T-helper 1 cell treated with Interleukin-12 subunit alpha and Interleukin-12 subunit beta and Interleukin-4 antibody, amounts not matched to agents 30 ng/mL and 1 ng/mL, for 36 hours (primary cell): ENCODE results near the gene VBP1. TPM values are rescaled to one million over a fixed set of nuclear protein-coding genes. Genes with fewer than 3 reads are reported as not detected.
"Not testable (repeated sequence)": the region's sequence is repeated elsewhere in the genome, so short reads cannot be mapped to it uniquely, and the experiment has no call there.

ENCODE experiments used
- intact Hi-C: fragments of 100-400 bp; cut with micrococcal nuclease; formaldehyde crosslinking; loops from one replicate; pipeline ENCODE4 v1.15.1; 2024
- total RNA-seq: library from RNA; stranded (reverse); gene quantifications from 2 replicates; pipeline ENCODE4 v1.2.3, GENCODE V29; 2022

The VBP1 gene
- total RNA-seq, 1 donor from 2014 or later, result 68.8 TPM

- intact Hi-C loops, result loop anchor here (2.0 to 5.0 kb wide), 3 partner anchors 191 to 350 kb away; partner anchors contain the start of genes BRCC3, CMC4, MTCP1 and SPRY3
Measured at GRCh38 chrX:155262970-155263754, 46.9 kb downstream of the VBP1 start.

- intact Hi-C loops, result loop anchor here (1.0 to 5.0 kb wide), 7 partner anchors 48 to 617 kb away; partner anchors contain the start of genes BRCC3, CMC4, MPP1 and MTCP1
Measured at GRCh38 chrX:155263854-155264628, 47.8 kb downstream of the VBP1 start, which contains the start of gene RAB39B. TSS of gene RAB39B (minus strand) at chrX:155264491. CDS start at chrX:155264288, 203 bp downstream.

GRCh38 chrX:155266439-155266838 lies 50.2 kb downstream of the VBP1 start:
- intact Hi-C loops, result no loop called here

GRCh38 chrX:155267995-155268394 lies 51.7 kb downstream of the VBP1 start:
- intact Hi-C loops, result not testable (repeated sequence)

GRCh38 chrX:155270969-155271368 lies 54.7 kb downstream of the VBP1 start:
- intact Hi-C loops, result no loop called here

- intact Hi-C loops, result no loop called here
Measured at GRCh38 chrX:155279873-155280272, 63.6 kb downstream of the VBP1 start.

Other genes with a start within 250 kb of the VBP1 start
- gene F8, start 193.7 kb upstream of the VBP1 start, total RNA-seq, result 3.9 and 4.6 TPM in 2 replicates
- gene FUNDC2, start 189.6 kb upstream of the VBP1 start, total RNA-seq, result 44.2 and 46.8 TPM in 2 replicates
- 1.3 and 3.1 TPM in 2 replicates for gene CMC4, start 145.3 kb upstream of the VBP1 start, total RNA-seq
- gene MTCP1, start 145.3 kb upstream of the VBP1 start, total RNA-seq, result 13.5 and 20.3 TPM in 2 replicates
- 29.0 and 30.8 TPM in 2 replicates for gene BRCC3, start 145.0 kb upstream of the VBP1 start, total RNA-seq
- 11.5 and 11.6 TPM in 2 replicates for gene RAB39B, start 48.0 kb downstream of the VBP1 start, total RNA-seq
- 0.83 and 1.0 TPM in 2 replicates for gene CLIC2, start 118.2 kb downstream of the VBP1 start, total RNA-seq
- gene F8A2, start 165.6 kb downstream of the VBP1 start, total RNA-seq, result not detected in 2 replicates
- 25.8 and 28.8 TPM in 2 replicates for gene F8A3, start 242.2 kb downstream of the VBP1 start, total RNA-seq